ENCODE measurements around the gene TRAPPC6A.

DNA sequence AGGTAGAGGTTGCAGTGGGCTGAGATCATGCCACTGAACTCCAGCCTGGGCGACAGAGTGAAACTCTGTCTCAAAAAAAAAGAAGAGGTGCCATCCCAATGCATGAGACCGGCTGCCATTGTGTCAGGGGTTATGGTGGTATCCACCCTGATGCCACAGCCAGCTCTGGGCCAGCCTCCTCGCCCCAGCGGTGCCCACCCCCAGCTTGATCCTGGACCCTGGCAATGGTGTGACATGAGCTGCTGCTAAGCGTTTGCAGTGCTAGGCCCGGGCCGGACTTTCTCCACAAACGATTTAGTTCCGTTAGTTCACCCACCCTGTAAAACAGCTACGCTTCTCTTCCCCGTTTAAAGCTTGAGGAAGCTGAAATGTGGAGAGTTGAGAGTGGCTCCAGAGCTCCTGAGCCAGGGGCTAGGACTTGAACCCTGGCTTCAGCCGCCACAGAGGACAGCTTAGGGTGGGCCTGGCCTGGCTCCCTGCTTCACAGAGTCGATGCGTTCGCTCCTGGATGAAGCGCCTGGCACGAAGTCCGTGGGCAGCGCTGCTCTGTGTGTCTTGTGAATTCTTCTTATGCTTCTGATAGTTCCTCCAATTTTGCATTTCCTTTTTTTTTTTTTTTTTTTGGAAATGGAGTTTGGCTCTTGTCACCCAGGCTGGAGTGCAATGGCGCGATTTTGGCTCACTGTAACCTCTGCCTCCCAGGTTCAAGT lies 42.7 kb downstream of the TRAPPC6A start:
- TF ChIP-seq, protein P1, sequence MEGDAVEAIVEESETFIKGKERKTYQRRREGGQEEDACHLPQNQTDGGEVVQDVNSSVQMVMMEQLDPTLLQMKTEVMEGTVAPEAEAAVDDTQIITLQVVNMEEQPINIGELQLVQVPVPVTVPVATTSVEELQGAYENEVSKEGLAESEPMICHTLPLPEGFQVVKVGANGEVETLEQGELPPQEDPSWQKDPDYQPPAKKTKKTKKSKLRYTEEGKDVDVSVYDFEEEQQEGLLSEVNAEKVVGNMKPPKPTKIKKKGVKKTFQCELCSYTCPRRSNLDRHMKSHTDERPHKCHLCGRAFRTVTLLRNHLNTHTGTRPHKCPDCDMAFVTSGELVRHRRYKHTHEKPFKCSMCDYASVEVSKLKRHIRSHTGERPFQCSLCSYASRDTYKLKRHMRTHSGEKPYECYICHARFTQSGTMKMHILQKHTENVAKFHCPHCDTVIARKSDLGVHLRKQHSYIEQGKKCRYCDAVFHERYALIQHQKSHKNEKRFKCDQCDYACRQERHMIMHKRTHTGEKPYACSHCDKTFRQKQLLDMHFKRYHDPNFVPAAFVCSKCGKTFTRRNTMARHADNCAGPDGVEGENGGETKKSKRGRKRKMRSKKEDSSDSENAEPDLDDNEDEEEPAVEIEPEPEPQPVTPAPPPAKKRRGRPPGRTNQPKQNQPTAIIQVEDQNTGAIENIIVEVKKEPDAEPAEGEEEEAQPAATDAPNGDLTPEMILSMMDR (IDR thresholded peaks at IDR 0.05; ENCODE audit: low read length), result no peak
- no peak for TF ChIP-seq EZH2 (IDR thresholded peaks at IDR 0.05; ENCODE audit: borderline replicate concordance, low read length)

Measured in OCI-LY1 (cell line).